GM10248 (cell line): Measurements from ENCODE around the gene BCL6B.
A peak's percentile ranks its signal among the peaks of the same experiment; 100 is the strongest.

Experiments
- CTCF ChIA-PET: fragments of 300-600 bp; sonication (Branson Sonifier 250); formaldehyde crosslinking; extraction: SDS; loops from one replicate; lab custom pipeline; 2021; ENCODE audit warnings: antibody characterized with exemption; lab: Yijun Ruan, JAX
- POLR2A ChIA-PET: fragments of 350-650 bp; sonication (Branson Sonifier 250); formaldehyde crosslinking; extraction: SDS; loops from one replicate; lab custom pipeline; 2020; ENCODE audit warnings: antibody characterized with exemption; lab: Yijun Ruan, JAX
- DNase-seq: peaks from one replicate; pipeline ENCODE4 v3.0.0; 2012; ENCODE audit errors: extremely low spot score
- TF ChIP-seq, protein P1 (sequence below): IDR thresholded peaks from 2 replicates; pipeline ENCODE4 v1.5.1; 2012; ENCODE audit warnings: mild to moderate bottlenecking, low read depth; ENCODE audit errors: extremely low read depth, missing control alignments, control extremely low read depth

BCL6B gene

DNA sequence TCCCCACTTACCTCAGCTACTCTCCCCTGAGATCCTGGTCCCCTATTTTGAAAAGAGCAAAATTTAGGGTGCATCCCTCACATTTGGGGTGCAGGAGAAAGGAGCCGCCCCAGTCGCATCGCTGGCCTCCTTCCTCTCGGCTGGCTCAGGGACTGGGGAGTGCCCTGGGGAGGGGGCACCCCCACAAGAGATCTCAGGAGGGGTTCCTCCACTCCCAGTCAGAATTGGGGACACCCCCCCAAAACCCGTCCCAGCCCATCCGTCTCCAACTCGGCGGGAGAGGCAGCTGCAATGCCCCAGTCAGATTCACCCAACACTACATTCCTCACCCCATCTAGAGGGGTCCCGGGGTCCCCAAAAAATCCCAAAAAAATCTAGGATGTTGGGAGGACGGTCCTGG lies 3.5 kb upstream of the BCL6B start:
- ChIA-PET POLR2A (no interaction called here), CTCF (interaction anchor here (1.1 to 4.7 kb wide), 6 partner anchors 15 to 176 kb away, joined by 3 to 60 read pairs (median 23); no protein-coding TSS in a partner anchor)

DNA sequence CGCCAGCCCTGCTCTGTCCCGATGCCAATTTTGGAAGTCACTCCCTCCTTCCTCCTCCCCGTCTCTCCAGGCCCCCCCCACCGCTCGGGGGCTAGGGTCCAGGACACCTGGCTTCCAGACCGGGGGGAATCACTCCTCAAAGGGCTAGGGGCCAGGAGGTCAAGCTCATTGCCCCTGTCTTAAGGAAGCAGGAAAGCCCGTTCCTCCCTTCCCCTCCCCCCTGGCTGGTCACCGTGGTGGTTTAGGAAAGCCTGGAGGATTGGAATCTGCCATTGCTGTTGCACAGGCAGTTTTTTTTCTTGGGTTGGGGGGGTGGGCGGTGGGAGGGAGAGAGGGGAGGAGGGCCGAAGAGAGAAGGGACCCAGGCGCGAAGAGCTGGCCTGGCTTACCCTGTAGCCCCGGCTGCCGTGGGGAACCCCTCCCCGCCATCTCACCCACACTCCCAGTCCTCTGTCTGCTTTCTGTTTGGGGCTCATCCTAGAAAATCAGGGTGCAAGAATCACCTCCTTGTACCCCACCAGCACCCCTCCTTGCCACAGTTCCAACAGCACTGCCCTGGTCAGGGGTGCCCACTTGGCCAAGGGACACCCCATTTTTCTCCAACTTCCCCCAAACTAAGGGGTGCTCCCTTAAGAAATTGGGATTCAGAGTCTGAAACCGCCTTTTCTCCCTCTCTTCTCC lies 2.9 kb upstream of the BCL6B start:
- DNase-seq = no peak
- TF ChIP-seq, protein P1, sequence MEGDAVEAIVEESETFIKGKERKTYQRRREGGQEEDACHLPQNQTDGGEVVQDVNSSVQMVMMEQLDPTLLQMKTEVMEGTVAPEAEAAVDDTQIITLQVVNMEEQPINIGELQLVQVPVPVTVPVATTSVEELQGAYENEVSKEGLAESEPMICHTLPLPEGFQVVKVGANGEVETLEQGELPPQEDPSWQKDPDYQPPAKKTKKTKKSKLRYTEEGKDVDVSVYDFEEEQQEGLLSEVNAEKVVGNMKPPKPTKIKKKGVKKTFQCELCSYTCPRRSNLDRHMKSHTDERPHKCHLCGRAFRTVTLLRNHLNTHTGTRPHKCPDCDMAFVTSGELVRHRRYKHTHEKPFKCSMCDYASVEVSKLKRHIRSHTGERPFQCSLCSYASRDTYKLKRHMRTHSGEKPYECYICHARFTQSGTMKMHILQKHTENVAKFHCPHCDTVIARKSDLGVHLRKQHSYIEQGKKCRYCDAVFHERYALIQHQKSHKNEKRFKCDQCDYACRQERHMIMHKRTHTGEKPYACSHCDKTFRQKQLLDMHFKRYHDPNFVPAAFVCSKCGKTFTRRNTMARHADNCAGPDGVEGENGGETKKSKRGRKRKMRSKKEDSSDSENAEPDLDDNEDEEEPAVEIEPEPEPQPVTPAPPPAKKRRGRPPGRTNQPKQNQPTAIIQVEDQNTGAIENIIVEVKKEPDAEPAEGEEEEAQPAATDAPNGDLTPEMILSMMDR = no peak
- CTCF ChIA-PET = interaction anchor here (1.1 to 4.7 kb wide), 8 partner anchors 16 to 353 kb away, joined by 3 to 60 read pairs (median 12); no protein-coding TSS in a partner anchor
- POLR2A ChIA-PET = no interaction called here

More for the DNA sequence above, 3.5 kb upstream of the BCL6B start:
- no peak for DNase-seq
- TF ChIP-seq, protein P1 = no peak

DNA sequence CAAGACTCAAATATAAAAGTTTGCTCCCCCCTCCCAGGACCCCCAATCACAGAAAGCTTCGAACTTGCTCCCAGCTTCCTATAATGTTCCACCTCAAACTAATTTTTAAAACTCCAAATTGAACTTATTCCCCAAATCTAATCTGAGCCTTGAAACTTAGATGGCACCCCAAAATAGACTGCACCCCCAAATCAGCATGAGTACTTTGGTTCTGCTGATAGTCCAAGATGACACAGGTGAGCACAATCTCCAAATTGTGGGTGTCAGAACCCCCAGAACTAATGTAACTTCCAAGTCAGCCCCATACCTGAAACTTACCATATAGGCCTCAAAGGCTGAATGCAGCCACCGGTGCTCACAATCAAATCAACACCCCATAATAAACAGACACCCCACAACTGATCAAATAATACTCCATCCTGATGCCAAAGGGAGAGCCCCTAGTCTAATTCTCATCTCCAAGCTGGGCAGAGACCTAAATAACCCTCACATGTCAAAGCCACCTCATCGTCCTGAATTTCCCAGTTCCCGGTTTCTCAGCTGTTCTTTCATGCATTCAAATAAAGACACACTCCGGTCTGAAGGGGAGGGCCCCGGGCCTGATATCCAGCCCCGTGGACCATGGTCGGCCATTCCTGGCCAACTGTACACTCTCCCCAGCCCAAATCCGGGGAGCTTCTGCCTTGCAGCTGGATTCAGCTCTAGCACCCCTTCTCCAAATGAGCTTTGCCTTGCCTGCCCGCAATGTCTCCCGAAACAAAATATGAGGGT lies 1.8 kb upstream of the BCL6B start:
- TF ChIP-seq, protein P1 = no peak
- ChIA-PET CTCF (interaction anchor here (0.5 to 4.7 kb wide), 27 partner anchors 10 to 355 kb away, joined by 3 to 60 read pairs (median 5); partner anchors contain the start of genes RNASEK and SLC16A13), POLR2A (interaction anchor here (1.0 kb wide), 1 partner anchor 15 kb away, joined by 4 read pairs; the partner anchor contains the start of gene SLC16A13)
- DNase-seq = no peak

DNA sequence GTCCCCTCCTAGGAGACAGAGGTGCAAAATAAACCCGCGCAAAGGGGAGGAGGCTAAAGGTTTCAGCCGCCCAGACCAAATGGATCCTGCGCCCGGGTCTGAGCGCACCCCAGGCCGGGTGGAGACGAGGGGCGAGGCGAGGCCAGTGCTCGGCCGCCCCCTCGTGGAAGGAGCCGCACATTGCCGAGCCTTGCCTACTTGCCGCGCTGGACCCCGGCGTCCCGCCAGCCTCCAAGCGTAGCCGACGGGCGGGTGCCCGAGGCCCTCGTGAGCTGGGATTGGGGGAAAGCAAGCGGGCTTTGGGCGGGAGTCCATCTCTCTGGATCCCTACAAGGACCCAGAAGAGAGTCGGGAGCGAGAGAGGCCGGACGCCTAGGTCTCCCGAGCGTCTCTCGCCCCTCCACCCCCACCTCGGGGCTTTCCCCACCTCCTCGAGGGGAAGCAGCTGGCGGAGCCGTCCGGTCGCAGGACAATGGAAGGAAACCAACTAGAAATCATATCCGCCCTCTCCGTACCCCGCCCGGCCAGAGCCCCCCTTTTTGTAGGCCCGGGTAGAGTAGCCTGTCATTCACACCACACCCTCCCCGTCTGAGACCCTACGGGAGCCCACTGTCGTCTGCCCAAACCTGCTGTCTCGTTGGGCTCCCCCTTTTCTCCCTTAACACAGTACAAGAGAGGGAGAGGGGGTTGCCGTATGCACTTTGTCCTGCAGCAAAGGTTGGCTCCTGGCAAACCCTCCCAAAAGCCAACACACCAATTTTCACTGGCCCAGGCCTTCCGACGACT lies 664 bp upstream of the BCL6B start:
- TF ChIP-seq, protein P1 = peak; percentile 91
- DNase-seq = peak; percentile 86
- POLR2A ChIA-PET = interaction anchor here (1.0 kb wide), 1 partner anchor 14 kb away, joined by 4 read pairs; the partner anchor contains the start of gene SLC16A13
- CTCF ChIA-PET = interaction anchor here (0.5 to 4.7 kb wide), 34 partner anchors 9 to 356 kb away, joined by 3 to 60 read pairs (median 4); partner anchors contain the start of genes RNASEK and SLC16A13

DNA sequence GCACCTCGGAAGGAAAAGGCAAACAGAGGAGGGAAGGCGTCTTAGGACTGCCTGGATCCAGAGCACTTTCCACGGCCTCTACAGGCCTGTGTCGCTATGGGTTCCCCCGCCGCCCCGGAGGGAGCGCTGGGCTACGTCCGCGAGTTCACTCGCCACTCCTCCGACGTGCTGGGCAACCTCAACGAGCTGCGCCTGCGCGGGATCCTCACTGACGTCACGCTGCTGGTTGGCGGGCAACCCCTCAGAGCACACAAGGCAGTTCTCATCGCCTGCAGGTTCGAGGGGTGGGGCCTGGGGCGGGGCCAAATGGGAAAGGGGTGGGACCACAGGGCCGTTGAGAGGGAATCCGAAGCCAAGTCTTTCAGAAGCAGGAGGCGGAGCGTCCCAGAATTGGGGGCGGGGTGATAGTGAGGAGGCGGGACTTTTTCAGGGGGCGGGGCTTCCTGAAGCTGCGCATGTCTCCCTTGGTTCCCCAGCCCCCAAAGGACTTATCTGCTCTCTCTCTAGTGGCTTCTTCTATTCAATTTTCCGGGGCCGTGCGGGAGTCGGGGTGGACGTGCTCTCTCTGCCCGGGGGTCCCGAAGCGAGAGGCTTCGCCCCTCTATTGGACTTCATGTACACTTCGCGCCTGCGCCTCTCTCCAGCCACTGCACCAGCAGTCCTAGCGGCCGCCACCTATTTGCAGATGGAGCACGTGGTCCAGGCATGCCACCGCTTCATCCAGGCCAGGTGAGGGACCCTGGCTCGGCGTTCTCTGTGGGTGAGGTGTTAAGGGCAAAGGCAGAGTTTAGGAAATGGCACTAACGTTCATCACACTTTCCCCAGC lies 939 bp downstream of the BCL6B start:
- DNase-seq = peak; percentile 97
- ChIA-PET CTCF (interaction anchor here (0.7 to 4.7 kb wide), 8 partner anchors 9 to 357 kb away, joined by 3 to 60 read pairs (median 12); partner anchors contain the start of gene SLC16A13), POLR2A (interaction anchor here (1.0 to 1.2 kb wide), 2 partner anchors 9 to 12 kb away, joined by 4 to 5 read pairs; partner anchors contain the start of gene SLC16A13)
- TF ChIP-seq, protein P1 = no peak
